Prostate gland (tissue), 2 donors: ENCODE measurements around the gene SSTR1. TPM values are rescaled to one million over a fixed set of nuclear protein-coding genes. Genes with fewer than 3 reads are reported as not detected.

Source experiments
- DNase-seq: peaks from one replicate; pipeline ENCODE4 v3.0.0-alpha.2; 2019; ENCODE audit warnings: low spot score
- H3K27ac ChIP-seq, 2 donors: fragments of 200-600 bp; sonication (generic); 2 replicates each; pipeline ENCODE4 v1.5.1; 2017 to 2019
- H3K27me3 ChIP-seq: fragments of 200-600 bp; sonication (generic); replicated peaks from 2 replicates; pipeline ENCODE4 v1.5.1; 2019; ENCODE audit not compliant: insufficient read depth
- H3K36me3 ChIP-seq, 2 donors: fragments of 200-600 bp; sonication (generic); 1 replicate in 1 of 2; 2 replicates in 1 of 2; pipeline versions ENCODE4 v1.5.1 to v1.8.1; 2017 to 2019
- H3K4me1 ChIP-seq: fragments of 200-600 bp; sonication (generic); replicated peaks from 2 replicates; pipeline ENCODE4 v1.5.1; 2019
- H3K4me3 ChIP-seq, 2 donors: fragments of 200-600 bp; sonication (generic); 2 replicates each; pipeline ENCODE4 v1.5.1; 2017 to 2019
- H3K9me3 ChIP-seq: fragments of 200-600 bp; sonication (generic); 2 replicates; pipeline ENCODE4 v1.5.1; 2017
- POLR2A ChIP-seq: fragments of 450-650 bp; IDR thresholded peaks from one replicate; pipeline ENCODE4 v1.6.1; 2016; ENCODE audit warnings: antibody characterized with exemption, mild to moderate bottlenecking
- POLR2AphosphoS5 ChIP-seq: sonication (generic); formaldehyde crosslinking; IDR thresholded peaks from one replicate; pipeline ENCODE4 v1.6.1; 2017; ENCODE audit warnings: antibody characterized with exemption
- WGBS: methylation state at CpG from one replicate; pipeline ENCODE4 v1.1.5; 2018; 5-methylcytosine and 5-hydroxymethylcytosine counted together
- intact Hi-C: fragments of 100-400 bp; cut with DNase I; formaldehyde crosslinking; loops from one replicate; pipeline ENCODE4 v1.14.2; 2022
- total RNA-seq, 2 donors: library from RNA; depleted of rRNA; stranded (reverse); fragments of >200 nt; gene quantifications; one replicate each; pipeline ENCODE4 v1.1.0, GENCODE V29; 2016
- TF ChIP-seq, protein P1 (sequence below), 4 experiments: fragments of 200-600 bp in 2 of 4; fragments of 450-650 bp in 2 of 4; sonication (generic) in 2 of 4; IDR thresholded peaks; 1 replicate in 3 of 4; 2 replicates in 1 of 4; pipeline ENCODE4 v1.5.1; 2016 to 2019; ENCODE audit warnings: antibody characterized with exemption in 4 of 4, mild to moderate bottlenecking in 2 of 4, moderate library complexity in 2 of 4

SSTR1 gene
- total RNA-seq, 2 donors from 2014 or later: 0.23 to 0.80 TPM

DNA sequence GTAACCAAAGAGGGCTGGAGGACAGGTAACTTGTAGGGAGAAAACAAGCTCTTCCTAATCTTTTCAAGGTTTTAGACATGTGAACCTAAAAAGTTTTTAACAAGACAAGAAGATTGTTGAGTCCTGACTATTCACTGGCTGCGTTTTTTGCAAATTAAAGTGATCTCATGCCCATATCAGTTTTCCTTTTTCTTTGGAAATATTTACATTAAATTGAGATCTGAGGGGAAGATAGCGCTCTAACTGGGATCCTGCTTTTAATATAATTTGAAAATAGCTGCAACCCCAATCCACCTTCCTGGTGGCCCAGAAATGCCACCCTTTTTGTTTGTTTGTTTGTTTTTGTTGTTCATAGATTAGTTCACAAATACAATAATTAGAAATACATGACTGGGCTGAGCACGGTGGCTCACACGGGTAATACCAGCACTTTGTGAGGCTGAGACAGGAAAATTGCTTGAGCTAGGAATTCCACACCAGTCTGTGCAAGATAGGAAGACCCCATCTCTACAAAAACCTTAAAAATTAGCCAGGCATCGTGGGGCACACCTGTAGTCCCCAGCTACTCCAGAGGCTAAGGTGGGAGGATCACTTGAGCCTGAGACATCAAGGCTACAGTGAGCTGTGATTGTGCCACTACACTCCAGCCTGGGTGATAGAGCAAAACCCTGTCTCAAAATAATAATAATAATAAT lies 2.4 kb upstream of the SSTR1 start:
- Histone ChIP-seq H3K27ac (no peak overlapping the region), H3K36me3 (no peaks in the 10 kb centered on the region), H3K4me3 (no peak overlapping the region), H3K9me3 (no peaks in the 10 kb centered on the region), H3K4me1 (no peaks in the 10 kb centered on the region), H3K27me3 (peaks cover 3% of the 10 kb centered on the region)
- 68% methylated on average over 5 of the region's 5 CpGs for WGBS
- intact Hi-C loops: no loop called here
- DNase-seq: no peak
- TF ChIP-seq, protein P1, sequence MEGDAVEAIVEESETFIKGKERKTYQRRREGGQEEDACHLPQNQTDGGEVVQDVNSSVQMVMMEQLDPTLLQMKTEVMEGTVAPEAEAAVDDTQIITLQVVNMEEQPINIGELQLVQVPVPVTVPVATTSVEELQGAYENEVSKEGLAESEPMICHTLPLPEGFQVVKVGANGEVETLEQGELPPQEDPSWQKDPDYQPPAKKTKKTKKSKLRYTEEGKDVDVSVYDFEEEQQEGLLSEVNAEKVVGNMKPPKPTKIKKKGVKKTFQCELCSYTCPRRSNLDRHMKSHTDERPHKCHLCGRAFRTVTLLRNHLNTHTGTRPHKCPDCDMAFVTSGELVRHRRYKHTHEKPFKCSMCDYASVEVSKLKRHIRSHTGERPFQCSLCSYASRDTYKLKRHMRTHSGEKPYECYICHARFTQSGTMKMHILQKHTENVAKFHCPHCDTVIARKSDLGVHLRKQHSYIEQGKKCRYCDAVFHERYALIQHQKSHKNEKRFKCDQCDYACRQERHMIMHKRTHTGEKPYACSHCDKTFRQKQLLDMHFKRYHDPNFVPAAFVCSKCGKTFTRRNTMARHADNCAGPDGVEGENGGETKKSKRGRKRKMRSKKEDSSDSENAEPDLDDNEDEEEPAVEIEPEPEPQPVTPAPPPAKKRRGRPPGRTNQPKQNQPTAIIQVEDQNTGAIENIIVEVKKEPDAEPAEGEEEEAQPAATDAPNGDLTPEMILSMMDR (IDR thresholded peaks at IDR 0.05): no peak
- TF ChIP-seq POLR2AphosphoS5 (no peak), POLR2A (no peak)

DNA sequence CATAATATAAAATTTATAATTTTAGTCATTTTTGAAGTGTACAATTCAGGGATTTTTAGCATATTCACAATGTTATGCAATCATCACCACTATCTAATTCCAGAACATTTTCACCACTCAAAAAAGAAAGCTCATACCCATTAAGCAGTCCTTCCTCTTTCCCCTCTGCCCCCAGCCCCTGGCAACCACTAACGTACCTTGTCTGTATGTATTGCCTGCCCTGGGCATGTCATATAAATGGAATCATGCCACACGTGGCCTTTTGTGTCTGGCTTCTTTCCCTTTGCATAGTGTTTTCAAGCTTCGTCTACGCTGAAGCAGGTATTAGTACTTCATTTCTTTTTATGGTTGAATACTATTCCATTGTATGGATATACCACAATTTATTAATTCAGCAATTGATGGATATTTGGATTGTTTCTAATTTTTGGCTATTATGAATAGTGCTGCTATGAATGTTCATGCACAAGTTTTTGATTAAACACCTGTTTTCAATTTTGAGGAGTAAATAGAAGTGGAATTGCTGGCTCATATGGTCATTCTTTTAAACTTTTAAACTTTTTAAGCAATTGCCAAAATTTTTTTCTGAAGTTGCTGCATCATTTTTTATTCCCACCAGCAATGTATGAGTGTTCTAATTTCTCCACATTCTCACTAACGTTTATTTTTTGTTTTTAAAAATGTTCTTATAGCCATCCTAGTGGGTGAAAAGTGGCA lies 1.6 kb upstream of the SSTR1 start:
- TF ChIP-seq, protein P1 (IDR thresholded peaks at IDR 0.05): no peak
- TF ChIP-seq POLR2A (no peak), POLR2AphosphoS5 (no peak)
- intact Hi-C loops: no loop called here
- no peaks in the 10 kb centered on the region for H3K9me3 ChIP-seq
- no peak for DNase-seq
- H3K36me3 ChIP-seq: no peaks in the 10 kb centered on the region
- no peak overlapping the region for H3K27ac ChIP-seq
- peaks cover 5% of the 10 kb centered on the region for H3K27me3 ChIP-seq
- 93% methylated on average over 5 of the region's 5 CpGs for WGBS
- no peaks in the 10 kb centered on the region for H3K4me1 ChIP-seq
- no peak overlapping the region for H3K4me3 ChIP-seq

DNA sequence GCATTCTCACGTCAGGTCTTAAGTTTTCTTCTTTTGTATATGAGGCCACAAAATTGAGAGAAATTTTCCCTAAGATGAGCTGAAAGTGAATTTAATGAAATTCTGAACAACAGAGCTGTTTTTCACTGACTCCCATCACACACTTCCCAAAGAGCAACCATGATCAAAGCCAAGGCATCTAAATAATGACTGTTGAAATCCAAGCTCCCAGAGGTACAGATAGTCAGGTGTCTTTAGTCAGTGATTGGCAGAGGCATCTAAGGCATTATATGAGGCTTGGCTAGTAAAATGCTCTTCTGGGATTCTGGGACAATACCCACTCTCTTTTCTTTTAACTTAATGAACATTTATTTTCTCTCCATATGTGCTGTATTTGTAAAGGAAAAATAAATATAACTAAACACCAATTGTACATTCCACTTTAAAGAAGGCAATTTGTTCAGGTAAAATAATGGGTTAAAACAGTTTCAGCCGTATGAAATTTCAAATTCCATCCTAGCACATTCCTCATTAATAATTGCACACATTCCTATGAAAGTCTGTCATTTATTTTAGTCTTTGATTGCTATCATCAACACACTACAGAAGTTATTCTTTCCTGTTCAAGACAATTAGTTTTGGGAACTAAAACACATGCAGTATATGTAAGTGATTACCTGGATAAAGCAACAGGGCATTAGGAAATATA lies 871 bp upstream of the SSTR1 start:
- intact Hi-C loops: no loop called here
- Histone ChIP-seq H3K9me3 (no peaks in the 10 kb centered on the region), H3K4me3 (no peak overlapping the region), H3K27ac (no peak overlapping the region), H3K4me1 (no peaks in the 10 kb centered on the region), H3K27me3 (peaks cover 8% of the 10 kb centered on the region), H3K36me3 (no peaks in the 10 kb centered on the region)
- no peak for TF ChIP-seq POLR2A
- TF ChIP-seq, protein P1 (IDR thresholded peaks at IDR 0.05): no peak
- no peak for TF ChIP-seq POLR2AphosphoS5
- WGBS: 65% methylated on average over 2 of the region's 2 CpGs
- no peak for DNase-seq

DNA sequence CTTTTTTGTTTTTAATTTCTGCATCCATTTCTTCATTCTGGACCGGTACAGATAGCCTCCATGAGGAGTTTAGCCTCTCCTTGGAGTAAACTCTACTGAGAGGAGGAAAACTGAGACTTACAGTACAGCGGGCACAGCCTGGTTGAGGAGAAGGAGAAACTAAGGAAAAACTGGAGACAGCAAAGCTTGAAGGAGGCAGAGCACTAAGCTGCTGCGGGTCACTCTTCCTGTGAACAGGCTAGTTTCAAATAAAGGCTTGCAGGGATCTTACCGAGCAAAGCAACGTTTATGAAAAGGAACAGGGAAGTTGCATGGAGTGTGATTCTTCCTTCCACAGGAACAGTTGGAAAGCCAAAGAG lies 348 bp upstream of the SSTR1 start:
- Histone ChIP-seq H3K9me3 (no peaks in the 10 kb centered on the region), H3K36me3 (no peaks in the 10 kb centered on the region), H3K4me1 (no peaks in the 10 kb centered on the region), H3K27ac (no peak overlapping the region), H3K4me3 (no peak overlapping the region), H3K27me3 (peaks cover 8% of the 10 kb centered on the region)
- DNase-seq: no peak
- 29% methylated on average over 5 of the region's 5 CpGs for WGBS
- intact Hi-C loops: no loop called here
- TF ChIP-seq, protein P1 (IDR thresholded peaks at IDR 0.05): no peak
- TF ChIP-seq POLR2A (no peak), POLR2AphosphoS5 (no peak)
